BLaER1 (cell line): ENCODE results near the gene FOXP1.

Experiments
- H3K27ac ChIP-seq: shearing (Covaris generic); formaldehyde crosslinking; 2 replicates; pipeline ENCODE4 v1.8.1; 2022
- H3K27me3 ChIP-seq: shearing (Covaris generic); formaldehyde crosslinking; 2 replicates; pipeline ENCODE4 v1.8.1; 2022
- H3K36me3 ChIP-seq: shearing (Covaris generic); formaldehyde crosslinking; 2 replicates; pipeline ENCODE4 v1.8.1; 2022
- H3K4me1 ChIP-seq: shearing (Covaris generic); formaldehyde crosslinking; 2 replicates; pipeline ENCODE4 v1.8.1; 2022
- H3K4me2 ChIP-seq: shearing (Covaris generic); formaldehyde crosslinking; 2 replicates; pipeline ENCODE4 v1.8.1; 2022
- H3K4me3 ChIP-seq: shearing (Covaris generic); formaldehyde crosslinking; 2 replicates; pipeline ENCODE4 v1.8.1; 2022
- H3K9ac ChIP-seq: shearing (Covaris generic); formaldehyde crosslinking; 2 replicates; pipeline ENCODE4 v1.8.1; 2022
- H3K9me3 ChIP-seq: shearing (Covaris generic); formaldehyde crosslinking; 2 replicates; pipeline ENCODE4 v1.8.1; 2022
- H4K20me1 ChIP-seq: shearing (Covaris generic); formaldehyde crosslinking; 2 replicates; pipeline ENCODE4 v1.8.1; 2022
- Cebpa-rat ChIP-seq: shearing (Covaris generic); IDR thresholded peaks from 2 replicates; pipeline ENCODE4 v1.8.1; 2022

Gene FOXP1

DNA sequence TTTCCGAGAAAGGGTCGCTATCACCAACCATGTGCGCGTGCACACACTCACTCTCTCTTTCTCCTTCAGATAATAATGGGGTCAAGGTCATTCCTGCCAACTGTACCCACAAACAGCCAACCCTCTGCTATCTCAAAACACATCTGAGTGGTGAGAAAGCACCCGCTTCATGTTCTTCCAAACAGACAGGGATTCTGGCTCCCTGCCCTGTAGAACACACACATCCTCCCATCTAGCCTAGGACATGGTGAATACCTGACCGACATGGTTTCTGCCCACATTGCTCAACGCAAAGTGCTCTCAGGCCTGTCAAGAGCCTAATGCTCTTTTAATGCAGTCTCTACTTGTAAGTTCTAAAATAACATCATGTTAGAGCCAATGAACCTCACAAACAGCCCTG, 302.2 kb downstream of the FOXP1 start:
- Histone ChIP-seq H4K20me1 (no peaks in the 10 kb centered on the region), H3K9me3 (no peaks in the 10 kb centered on the region), H3K4me3 (no peak overlapping the region), H3K27me3 (no peaks in the 10 kb centered on the region), H3K36me3 (no peaks in the 10 kb centered on the region), H3K4me2 (no peak overlapping the region), H3K4me1 (no peaks in the 10 kb centered on the region), H3K9ac (no peak overlapping the region), H3K27ac (no peak overlapping the region)
- TF ChIP-seq Cebpa-rat = no peak

DNA sequence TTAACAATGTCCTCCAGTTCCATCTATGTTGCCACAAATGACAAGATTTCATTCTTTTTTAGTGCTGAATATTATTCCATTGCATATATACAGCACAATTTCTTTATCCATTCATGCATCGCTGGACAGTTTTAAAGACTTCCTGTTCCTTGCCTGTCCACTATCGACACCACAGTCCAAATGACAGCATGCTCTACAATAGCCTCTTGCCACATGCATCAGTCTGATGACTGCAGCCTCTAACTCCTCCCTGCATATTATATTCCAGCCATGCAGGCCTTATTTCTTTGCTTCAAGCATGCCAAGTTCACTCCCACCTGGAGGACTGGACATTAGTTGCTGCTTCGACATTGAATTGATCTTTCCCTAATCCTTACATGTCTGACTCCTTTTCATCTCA, 306.2 kb downstream of the FOXP1 start:
- TF ChIP-seq Cebpa-rat = no peak
- H4K20me1 ChIP-seq = no peaks in the 10 kb centered on the region
- no peaks in the 10 kb centered on the region for H3K4me1 ChIP-seq
- H3K9me3 ChIP-seq = no peaks in the 10 kb centered on the region
- no peak overlapping the region for H3K4me2 ChIP-seq
- no peaks in the 10 kb centered on the region for H3K36me3 ChIP-seq
- H3K9ac ChIP-seq = no peak overlapping the region
- no peak overlapping the region for H3K27ac ChIP-seq
- no peak overlapping the region for H3K4me3 ChIP-seq
- no peaks in the 10 kb centered on the region for H3K27me3 ChIP-seq

DNA sequence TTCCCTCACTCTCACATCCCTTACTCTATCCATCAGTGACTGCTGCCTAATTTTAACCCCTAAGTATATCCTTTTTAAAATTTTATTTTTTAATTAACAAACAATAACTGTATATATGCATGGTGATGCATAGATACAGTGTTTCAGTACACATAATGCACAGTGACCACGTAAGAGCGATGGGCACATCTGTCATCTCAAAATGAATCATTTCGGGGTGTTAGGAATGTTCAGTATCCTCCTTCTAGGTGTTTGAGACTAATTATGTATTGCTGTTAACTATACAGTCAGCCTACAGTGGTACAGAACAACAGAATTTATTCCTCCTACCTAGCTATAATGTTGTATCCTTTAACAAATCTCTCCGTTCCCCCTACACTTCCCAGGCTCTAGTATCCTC, 307.0 kb downstream of the FOXP1 start:
- TF ChIP-seq Cebpa-rat = no peak

DNA sequence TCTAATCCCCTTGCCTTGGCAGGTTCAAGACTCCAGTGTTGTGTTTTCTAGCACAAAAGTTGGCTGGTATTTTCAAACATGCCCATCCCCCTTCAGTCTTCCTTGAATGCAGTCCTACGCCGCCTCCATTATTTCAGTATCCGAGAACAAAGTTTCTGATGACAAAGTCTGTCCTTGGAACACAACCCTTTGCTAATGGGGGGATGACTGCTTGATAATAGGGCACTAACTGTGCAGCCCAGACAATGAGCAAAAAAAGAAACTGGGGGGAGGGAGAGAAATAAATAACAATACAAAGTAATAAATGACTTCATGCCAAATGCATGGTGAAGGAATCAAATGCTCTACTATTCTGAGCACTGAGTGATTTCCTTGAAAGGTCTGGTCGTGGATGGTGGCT, 310.1 kb downstream of the FOXP1 start:
- no peak overlapping the region for H3K9ac ChIP-seq
- TF ChIP-seq Cebpa-rat = no peak
- no peak overlapping the region for H3K27ac ChIP-seq
- H3K4me1 ChIP-seq = no peaks in the 10 kb centered on the region
- no peaks in the 10 kb centered on the region for H3K27me3 ChIP-seq
- no peak overlapping the region for H3K4me2 ChIP-seq
- no peak overlapping the region for H3K4me3 ChIP-seq
- no peaks in the 10 kb centered on the region for H3K9me3 ChIP-seq
- no peaks in the 10 kb centered on the region for H4K20me1 ChIP-seq
- no peaks in the 10 kb centered on the region for H3K36me3 ChIP-seq

More for the DNA sequence above, 307.0 kb downstream of the FOXP1 start:
- Histone ChIP-seq H3K9ac (no peak overlapping the region), H3K4me1 (no peaks in the 10 kb centered on the region), H3K9me3 (no peaks in the 10 kb centered on the region), H4K20me1 (no peaks in the 10 kb centered on the region), H3K4me2 (no peak overlapping the region), H3K4me3 (no peak overlapping the region), H3K36me3 (no peaks in the 10 kb centered on the region), H3K27me3 (no peaks in the 10 kb centered on the region), H3K27ac (no peak overlapping the region)

DNA sequence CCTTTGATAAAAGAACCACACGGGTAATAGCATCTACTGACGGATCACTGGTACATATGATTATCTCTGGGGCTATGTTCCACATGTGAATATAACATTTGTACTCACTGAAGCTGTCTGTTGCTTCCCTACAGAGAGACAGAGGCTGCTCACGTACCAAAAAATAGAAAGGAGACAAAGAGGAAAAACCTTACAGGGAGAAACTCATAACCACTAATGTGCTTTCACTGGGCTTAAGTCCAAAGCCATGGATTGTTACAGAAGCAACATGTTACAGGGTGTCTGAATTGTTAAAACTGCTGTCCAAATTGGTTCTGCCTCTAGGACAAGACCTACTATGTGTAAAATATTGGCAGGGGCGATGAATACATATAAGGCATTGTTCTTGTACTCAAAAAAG, 311.9 kb downstream of the FOXP1 start:
- Histone ChIP-seq H3K4me1 (no peaks in the 10 kb centered on the region), H3K9me3 (no peaks in the 10 kb centered on the region), H3K4me3 (no peak overlapping the region), H3K9ac (no peak overlapping the region), H3K36me3 (no peaks in the 10 kb centered on the region), H3K27me3 (no peaks in the 10 kb centered on the region), H3K27ac (no peak overlapping the region), H3K4me2 (no peak overlapping the region), H4K20me1 (no peaks in the 10 kb centered on the region)
- TF ChIP-seq Cebpa-rat = no peak

DNA sequence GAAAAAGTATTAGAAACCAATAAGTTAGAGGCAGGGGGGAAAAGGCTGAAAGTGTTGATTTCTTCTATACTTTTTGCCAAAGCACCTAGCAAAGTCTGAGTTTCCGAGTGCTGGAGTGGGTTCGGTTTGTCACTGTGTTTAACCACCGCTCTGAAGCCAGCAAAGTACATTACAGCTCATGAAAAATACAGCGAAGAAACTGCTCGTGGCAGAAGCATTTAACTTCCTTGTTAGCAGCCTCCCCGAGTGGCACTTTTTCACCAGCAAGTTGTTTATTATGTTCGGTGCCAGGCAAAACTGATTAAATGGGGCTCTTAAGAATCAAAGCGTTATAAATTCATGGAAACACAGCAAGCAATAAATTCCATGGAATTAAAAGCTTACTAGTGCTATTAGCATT, 313.6 kb downstream of the FOXP1 start:
- Histone ChIP-seq H3K4me3 (no peak overlapping the region), H3K9me3 (no peaks in the 10 kb centered on the region), H4K20me1 (no peaks in the 10 kb centered on the region), H3K27ac (no peak overlapping the region), H3K27me3 (no peaks in the 10 kb centered on the region), H3K4me2 (no peak overlapping the region), H3K4me1 (no peaks in the 10 kb centered on the region), H3K9ac (no peak overlapping the region), H3K36me3 (no peaks in the 10 kb centered on the region)
- no peak for TF ChIP-seq Cebpa-rat

DNA sequence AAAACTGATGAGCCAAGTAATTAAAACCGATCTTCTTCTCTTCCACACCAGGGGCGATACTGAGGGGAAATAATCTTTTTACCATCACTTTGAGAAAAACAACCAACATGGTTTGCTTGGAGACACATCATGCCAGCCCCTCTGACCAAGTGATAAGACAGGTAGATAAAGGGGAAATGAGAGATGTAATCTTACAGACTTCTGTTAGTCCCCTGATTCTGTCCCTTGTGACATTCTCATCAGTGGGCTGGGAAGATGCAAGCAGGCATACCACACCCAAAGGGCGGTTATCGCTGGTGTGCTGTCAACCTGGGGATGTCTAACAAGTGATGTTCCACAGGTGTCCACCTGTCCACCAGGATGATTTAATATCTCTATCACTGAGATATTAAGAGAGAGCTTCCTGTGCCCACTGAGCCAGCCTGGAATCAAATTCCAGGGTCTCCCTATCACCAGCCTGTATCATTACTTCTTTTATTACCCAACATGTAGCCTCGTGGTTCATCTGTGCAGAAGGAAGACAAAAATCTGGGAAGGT, 315.0 kb downstream of the FOXP1 start:
- Histone ChIP-seq H3K9ac (no peak overlapping the region), H3K27me3 (no peaks in the 10 kb centered on the region), H3K4me3 (no peak overlapping the region), H3K9me3 (no peaks in the 10 kb centered on the region), H3K4me2 (no peak overlapping the region), H3K36me3 (no peaks in the 10 kb centered on the region), H3K4me1 (no peaks in the 10 kb centered on the region), H3K27ac (no peak overlapping the region), H4K20me1 (no peaks in the 10 kb centered on the region)
- no peak for TF ChIP-seq Cebpa-rat

DNA sequence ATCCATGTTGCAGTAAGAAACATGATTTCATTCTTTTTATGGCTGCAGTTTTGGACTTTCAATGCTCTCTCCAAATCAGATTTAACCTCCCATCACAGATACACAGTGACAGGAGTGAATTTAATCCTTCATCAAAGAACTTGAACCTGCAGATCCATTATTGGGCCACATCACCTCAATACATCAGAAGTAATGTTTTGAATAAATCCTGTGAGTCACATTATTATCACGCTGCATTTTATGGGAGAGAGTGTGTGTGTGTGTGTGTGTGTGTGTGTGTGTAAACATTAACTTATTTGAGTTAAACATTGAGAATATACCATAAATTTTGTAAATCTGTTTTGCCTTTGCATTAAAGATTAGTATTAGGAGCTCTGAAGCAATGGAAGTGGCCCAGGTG, 316.7 kb downstream of the FOXP1 start:
- no peaks in the 10 kb centered on the region for H3K4me1 ChIP-seq
- TF ChIP-seq Cebpa-rat = no peak

DNA sequence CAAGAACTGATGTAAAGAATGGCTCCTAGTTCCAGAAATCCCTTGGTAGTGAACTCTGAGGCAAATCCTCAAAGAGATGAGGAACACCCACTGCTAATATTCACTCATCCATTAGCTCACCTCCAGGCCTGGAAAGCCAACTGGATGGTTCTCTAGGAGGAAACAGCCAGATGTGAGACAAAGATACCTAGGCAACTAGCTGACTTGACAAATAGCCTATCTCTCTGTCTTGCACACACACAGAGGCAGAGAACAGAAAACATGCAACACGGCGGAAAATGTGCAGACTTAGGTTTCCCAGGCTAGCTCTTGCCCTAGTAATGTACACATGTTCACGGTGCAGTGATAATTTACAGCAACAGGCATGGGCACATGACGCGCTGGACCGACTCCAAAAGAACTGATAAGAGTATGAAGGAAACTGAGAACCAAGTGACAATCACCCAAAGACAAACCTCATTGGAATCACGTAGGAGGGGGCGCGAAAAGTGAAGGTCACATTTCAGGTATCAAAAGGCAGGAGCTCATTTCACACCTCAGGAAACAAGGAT, 318.1 kb downstream of the FOXP1 start:
- H3K27me3 ChIP-seq = no peaks in the 10 kb centered on the region
- no peak overlapping the region for H3K4me3 ChIP-seq
- no peaks in the 10 kb centered on the region for H4K20me1 ChIP-seq
- no peaks in the 10 kb centered on the region for H3K9me3 ChIP-seq
- H3K36me3 ChIP-seq = no peaks in the 10 kb centered on the region
- H3K27ac ChIP-seq = no peak overlapping the region
- H3K9ac ChIP-seq = no peak overlapping the region
- H3K4me2 ChIP-seq = no peak overlapping the region
- no peaks in the 10 kb centered on the region for H3K4me1 ChIP-seq
- no peak for TF ChIP-seq Cebpa-rat

More for the DNA sequence above, 316.7 kb downstream of the FOXP1 start:
- Histone ChIP-seq H4K20me1 (no peaks in the 10 kb centered on the region), H3K27me3 (no peaks in the 10 kb centered on the region), H3K4me3 (no peak overlapping the region), H3K36me3 (no peaks in the 10 kb centered on the region), H3K9ac (no peak overlapping the region), H3K9me3 (no peaks in the 10 kb centered on the region), H3K27ac (no peak overlapping the region), H3K4me2 (no peak overlapping the region)

DNA sequence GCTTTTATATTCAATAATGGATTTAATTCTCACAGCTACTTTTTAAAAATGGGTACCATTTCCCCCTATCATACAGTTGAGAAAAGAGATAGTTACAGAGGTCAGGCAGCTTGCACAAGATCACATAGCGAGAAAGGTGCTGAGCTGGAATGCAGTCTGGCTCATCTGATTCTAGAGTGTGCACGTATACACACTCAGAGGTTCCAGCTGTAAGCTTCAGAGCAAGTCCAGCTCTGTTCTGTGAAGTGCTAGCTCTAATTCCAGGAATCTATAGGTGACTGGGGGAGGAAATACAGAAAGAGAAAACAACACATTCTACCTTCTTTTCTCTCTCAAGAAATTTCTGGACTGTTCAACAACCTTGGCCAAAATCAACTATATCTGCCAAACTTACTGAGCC, 318.7 kb downstream of the FOXP1 start:
- no peaks in the 10 kb centered on the region for H3K36me3 ChIP-seq
- H3K4me2 ChIP-seq = no peak overlapping the region

More for the DNA sequence above, 318.7 kb downstream of the FOXP1 start:
- Histone ChIP-seq H4K20me1 (no peaks in the 10 kb centered on the region), H3K9me3 (no peaks in the 10 kb centered on the region), H3K4me1 (no peaks in the 10 kb centered on the region), H3K9ac (no peak overlapping the region), H3K4me3 (no peak overlapping the region), H3K27me3 (no peaks in the 10 kb centered on the region), H3K27ac (no peak overlapping the region)
- no peak for TF ChIP-seq Cebpa-rat
